CD4-positive, alpha-beta T cell (primary cell): ENCODE results near the gene CPE. TPM values are rescaled to one million over a fixed set of nuclear protein-coding genes. Genes with fewer than 3 reads are reported as not detected.
"Not testable (repeated sequence)": the region's sequence is repeated elsewhere in the genome, so short reads cannot be mapped to it uniquely, and the experiment has no call there.

ENCODE experiments used
- ATAC-seq: fragments of 200-7000 bp; cut with Tn5 transposase; one replicate; pipeline ENCODE4 v1.10.0; 2022; ENCODE audit warnings: mild to moderate bottlenecking; ENCODE audit not compliant: poor library complexity
- CTCF ChIA-PET: fragments of 350-600 bp; sonication (Branson Sonifier 250); formaldehyde crosslinking; loops from one replicate; lab custom pipeline; 2021; ENCODE audit warnings: antibody characterized with exemption, inconsistent platforms; lab: Charles Lee
- POLR2A ChIA-PET: fragments of 350-600 bp; sonication (Branson Sonifier 250); formaldehyde crosslinking; loops from one replicate; lab custom pipeline; 2021; ENCODE audit warnings: antibody characterized with exemption, inconsistent platforms; lab: Charles Lee
- DNase-seq, 14 experiments: peaks; one replicate each; pipeline ENCODE4 v3.0.0-alpha.2; 2013 to 2020; ENCODE audit warnings: mixed read lengths in 2 of 14
- H3K27ac ChIP-seq, 2 donors: one replicate each; pipeline versions ENCODE4 v1.5.1 to v1.7.0; 2013; ENCODE audit warnings: low read length in 2 of 2, low read depth in 1 of 2, mild to moderate bottlenecking in 1 of 2
- H3K27me3 ChIP-seq, 2 experiments: 1 replicate in 1 of 2; 2 replicates in 1 of 2; pipeline versions ENCODE4 v1.6.1 to v1.7.0; 2013; ENCODE audit warnings: low read length in 2 of 2, control low read depth in 1 of 2, mild to moderate bottlenecking in 1 of 2, moderate library complexity in 1 of 2; ENCODE audit not compliant: insufficient read depth in 2 of 2, control insufficient read depth in 1 of 2
- H3K36me3 ChIP-seq: one replicate; pipeline ENCODE4 v1.6.1; 2013; ENCODE audit warnings: low read length, control low read depth; ENCODE audit not compliant: insufficient read depth
- H3K4me1 ChIP-seq: one replicate; pipeline ENCODE4 v1.6.1; 2013; ENCODE audit warnings: low read length, control low read depth; ENCODE audit not compliant: insufficient read depth
- H3K4me3 ChIP-seq: one replicate; pipeline ENCODE4 v1.5.1; 2013; ENCODE audit warnings: mild to moderate bottlenecking, low read length, moderate library complexity
- H3K9me3 ChIP-seq, 2 experiments: 1 replicate in 1 of 2; 2 replicates in 1 of 2; pipeline versions ENCODE4 v1.6.1 to v1.7.0; 2013; ENCODE audit warnings: low read length in 2 of 2, mild to moderate bottlenecking in 2 of 2, control low read depth in 1 of 2, moderate library complexity in 1 of 2; ENCODE audit not compliant: control insufficient read depth in 1 of 2, insufficient read depth in 1 of 2
- H3K27ac Mint-ChIP-seq: one replicate; pipeline ENCODE4 v1.8.0; 2020; ENCODE audit warnings: mixed read lengths
- H3K27me3 Mint-ChIP-seq: one replicate; pipeline ENCODE4 v1.8.0; 2021; ENCODE audit warnings: mixed read lengths
- H3K36me3 Mint-ChIP-seq: one replicate; pipeline ENCODE4 v1.8.0; 2021; ENCODE audit warnings: low read depth, mixed read lengths
- H3K4me1 Mint-ChIP-seq: one replicate; pipeline ENCODE4 v1.8.0; 2021; ENCODE audit warnings: low read depth, mixed read lengths
- H3K4me3 Mint-ChIP-seq: one replicate; pipeline ENCODE4 v1.8.0; 2020; ENCODE audit warnings: mild to moderate bottlenecking, mixed read lengths
- H3K9me3 Mint-ChIP-seq: one replicate; pipeline ENCODE4 v1.8.0; 2020; ENCODE audit warnings: mixed read lengths
- CTCF ChIP-seq: fragments of 200-600 bp; IDR thresholded peaks from one replicate; pipeline ENCODE4 v1.8.0; 2022; ENCODE audit warnings: antibody characterized with exemption, mild to moderate bottlenecking
- intact Hi-C, 2 experiments: fragments of 100-400 bp; cut with DNase I in 1 of 2; cut with micrococcal nuclease in 1 of 2; formaldehyde crosslinking; loops; one replicate each; pipeline versions ENCODE4 v1.15.1 to v1.9.0; 2023 to 2025; cut with DNase I, micrococcal nuclease
- total RNA-seq, 174 experiments: library from RNA in 2 of 174; stranded (reverse) in 2 of 174; gene quantifications; one replicate each; pipeline ENCODE4 v1.2.3 and lab custom pipeline; 2021 to 2026

CPE gene
- total RNA-seq, 2 experiments from 2014 or later = not detected

- ATAC-seq (no peak), DNase-seq (no peak)
- Histone ChIP-seq H3K27ac (no peak overlapping the region), H3K9me3 (no peaks in the 10 kb centered on the region), H3K27me3 (no peaks in the 10 kb centered on the region), H3K4me3 (no peak overlapping the region), H3K36me3 (no peaks in the 10 kb centered on the region), H3K4me1 (no peaks in the 10 kb centered on the region)
- intact Hi-C loops = no loop called here
- Mint-ChIP-seq H3K9me3 (no peaks in the 10 kb centered on the region), H3K4me1 (no peaks in the 10 kb centered on the region), H3K4me3 (no peak overlapping the region), H3K27me3 (peaks cover under 1% of the 10 kb centered on the region), H3K36me3 (no peaks in the 10 kb centered on the region), H3K27ac (no peak overlapping the region)
- ChIA-PET CTCF (no interaction called here), POLR2A (no interaction called here)
- TF ChIP-seq CTCF = no peak
Observed at GRCh38 chr4:165449333-165449732, 70.5 kb downstream of the CPE start.

- H3K27me3 Mint-ChIP-seq = peaks cover 8% of the 10 kb centered on the region
- Histone ChIP-seq H3K4me1 (no peaks in the 10 kb centered on the region), H3K27me3 (no peaks in the 10 kb centered on the region), H3K36me3 (no peaks in the 10 kb centered on the region), H3K9me3 (no peaks in the 10 kb centered on the region), H3K27ac (no peak overlapping the region), H3K4me3 (no peak overlapping the region)
- intact Hi-C loops = no loop called here
- POLR2A ChIA-PET = no interaction called here
- DNase-seq (no peak), ATAC-seq (no peak)
- no peak overlapping the region for H3K27ac Mint-ChIP-seq
- no peaks in the 10 kb centered on the region for H3K9me3 Mint-ChIP-seq
- CTCF ChIA-PET = no interaction called here
- no peak for TF ChIP-seq CTCF
- H3K36me3 Mint-ChIP-seq = no peaks in the 10 kb centered on the region
- no peaks in the 10 kb centered on the region for H3K4me1 Mint-ChIP-seq
- no peak overlapping the region for H3K4me3 Mint-ChIP-seq
Observed at GRCh38 chr4:165450871-165451270, 72.1 kb downstream of the CPE start.

GRCh38 chr4:165453140-165453539 is 74.3 kb downstream of the CPE start:
- POLR2A ChIA-PET = interaction anchor here (0.7 kb wide), 1 partner anchor 341 kb away, joined by 3 read pairs; the partner anchor contains the start of gene TMEM192
- H3K4me1 Mint-ChIP-seq, H3K9me3 Mint-ChIP-seq, H3K36me3 Mint-ChIP-seq, H3K9me3 ChIP-seq, H3K27ac ChIP-seq, intact Hi-C loops, ATAC-seq, H3K4me3 Mint-ChIP-seq, CTCF ChIA-PET, DNase-seq, H3K27me3 ChIP-seq, H3K36me3 ChIP-seq, H3K27ac Mint-ChIP-seq, H3K4me3 ChIP-seq, H3K4me1 ChIP-seq: not testable (repeated sequence)
- peaks cover 15% of the 10 kb centered on the region for H3K27me3 Mint-ChIP-seq

DNA sequence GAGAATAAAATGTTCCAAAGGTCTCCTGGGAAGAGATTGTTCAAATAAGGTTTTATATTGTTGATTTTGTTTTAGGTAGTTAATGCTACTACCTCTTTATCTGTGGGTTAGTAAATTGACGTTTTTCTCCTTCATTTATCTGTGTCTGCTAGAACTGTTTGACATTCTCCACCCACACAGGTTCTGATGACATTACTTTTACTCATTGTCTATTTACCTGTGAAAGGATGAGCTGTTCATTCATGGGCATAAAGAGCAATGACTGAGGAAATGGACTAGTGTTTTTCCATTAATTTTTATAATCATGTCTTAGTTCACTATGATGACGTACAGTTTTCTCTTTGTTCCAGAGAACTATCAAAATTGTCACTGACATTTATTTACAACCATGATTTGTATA is 75.6 kb downstream of the CPE start:
- no peak for TF ChIP-seq CTCF
- POLR2A ChIA-PET = no interaction called here
- ATAC-seq = no peak
- Mint-ChIP-seq H3K27ac (no peak overlapping the region), H3K36me3 (no peaks in the 10 kb centered on the region), H3K9me3 (no peaks in the 10 kb centered on the region), H3K4me3 (no peak overlapping the region), H3K27me3 (peaks cover 23% of the 10 kb centered on the region), H3K4me1 (no peaks in the 10 kb centered on the region)
- DNase-seq = no peak
- no peaks in the 10 kb centered on the region for H3K4me1 ChIP-seq
- H3K4me3 ChIP-seq = no peak overlapping the region
- peaks cover 0 to 4% of the 10 kb centered on the region in 2 experiments for H3K27me3 ChIP-seq
- no peaks in the 10 kb centered on the region for H3K9me3 ChIP-seq
- H3K36me3 ChIP-seq = no peaks in the 10 kb centered on the region
- CTCF ChIA-PET = no interaction called here
- intact Hi-C loops = no loop called here
- H3K27ac ChIP-seq = no peak overlapping the region
